Stimulated activated CD8-positive, alpha-beta memory T cell treated with anti-CD3 and anti-CD28 coated beads, Interleukin-12 subunit alpha, Interleukin-12 subunit beta, amount 100 ng/mL, for 24 hours (primary cell): ENCODE data around the gene KRTAP1-4.
"Not testable (repeated sequence)": the region's sequence is repeated elsewhere in the genome, so short reads cannot be mapped to it uniquely, and the experiment has no call there.

ENCODE experiments used
- DNase-seq: peaks from one replicate; pipeline ENCODE4 v3.0.0-alpha.2; 2020; ENCODE audit errors: extremely low read depth

The KRTAP1-4 gene

DNA sequence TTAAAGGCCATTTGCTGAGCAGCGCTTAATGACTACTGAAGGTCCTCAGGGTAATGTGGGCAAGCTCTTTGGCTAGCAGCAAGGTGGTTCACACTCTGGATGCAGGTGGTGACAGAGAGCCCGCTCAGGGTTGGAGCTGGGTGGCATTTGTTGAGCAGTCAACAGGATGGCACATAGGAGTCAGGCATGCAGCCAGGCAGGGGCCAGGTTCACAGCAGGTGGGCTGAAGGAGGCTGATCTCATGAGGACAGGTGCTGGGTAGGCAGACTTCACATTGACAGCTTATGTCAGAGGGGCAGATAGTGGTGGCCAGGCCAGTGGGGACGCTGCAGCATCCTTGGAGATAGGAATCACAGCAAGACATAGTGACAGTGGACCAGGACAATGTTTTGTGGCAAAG, 25.6 kb downstream of the KRTAP1-4 start:
- no peak for DNase-seq

DNA sequence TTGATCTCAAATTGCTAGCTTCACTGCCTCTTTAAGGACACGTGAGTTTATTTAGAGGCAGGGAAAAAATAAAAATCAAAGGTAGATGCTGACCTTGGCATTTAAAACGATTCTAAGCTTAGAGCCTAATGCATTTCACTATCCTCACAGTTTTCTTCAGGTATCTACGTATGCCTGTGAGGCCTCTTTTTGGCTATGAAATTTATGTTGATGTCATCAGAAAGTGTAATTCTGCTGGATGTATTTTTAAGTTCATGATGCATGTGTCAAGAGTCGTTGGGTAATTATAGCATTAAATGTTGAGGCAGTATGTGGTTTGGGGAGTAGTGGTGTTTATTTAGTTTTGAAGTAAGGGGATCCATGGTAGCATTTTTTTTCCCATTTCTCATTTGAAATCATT, 26.1 kb downstream of the KRTAP1-4 start:
- no peak for DNase-seq

DNA sequence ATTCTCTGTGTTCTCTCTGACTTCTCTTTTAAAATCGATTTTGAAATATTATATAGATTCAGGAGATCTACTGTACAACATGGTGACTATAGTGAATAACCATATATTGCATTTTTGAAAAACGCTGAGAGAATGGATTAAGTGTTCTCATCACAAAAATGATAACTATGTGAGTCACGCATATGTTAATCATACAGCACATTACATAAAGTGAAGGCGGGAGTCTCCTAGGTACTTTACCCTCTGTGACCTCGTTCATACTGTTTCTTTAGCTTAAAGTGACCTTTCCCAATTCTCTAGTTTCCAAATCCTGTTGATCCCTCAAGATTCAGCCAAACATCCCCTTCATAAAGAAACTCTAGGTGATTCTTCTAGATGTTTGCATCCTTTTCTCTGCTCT, 27.2 kb downstream of the KRTAP1-4 start:
- DNase-seq, result no peak

DNA sequence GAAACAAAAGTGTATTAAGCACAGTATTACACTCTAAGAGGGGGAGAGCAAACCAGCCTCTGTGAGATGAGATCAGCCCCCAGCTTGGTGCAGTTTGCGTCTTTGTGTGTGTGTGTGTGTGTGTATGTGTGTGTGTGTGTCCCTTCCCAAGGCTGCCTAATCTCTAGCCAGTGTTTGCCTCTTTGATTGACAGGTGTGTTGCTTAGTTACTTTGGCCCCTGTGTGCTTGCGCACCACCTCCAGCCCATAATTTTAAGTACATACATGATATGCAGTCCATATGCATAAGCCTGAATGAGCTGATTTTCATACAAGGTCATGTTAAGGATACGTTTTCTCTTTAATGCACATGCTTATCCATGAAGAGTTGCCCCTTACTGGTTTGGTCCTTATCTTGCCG, 28.2 kb downstream of the KRTAP1-4 start:
- DNase-seq, result no peak

DNA sequence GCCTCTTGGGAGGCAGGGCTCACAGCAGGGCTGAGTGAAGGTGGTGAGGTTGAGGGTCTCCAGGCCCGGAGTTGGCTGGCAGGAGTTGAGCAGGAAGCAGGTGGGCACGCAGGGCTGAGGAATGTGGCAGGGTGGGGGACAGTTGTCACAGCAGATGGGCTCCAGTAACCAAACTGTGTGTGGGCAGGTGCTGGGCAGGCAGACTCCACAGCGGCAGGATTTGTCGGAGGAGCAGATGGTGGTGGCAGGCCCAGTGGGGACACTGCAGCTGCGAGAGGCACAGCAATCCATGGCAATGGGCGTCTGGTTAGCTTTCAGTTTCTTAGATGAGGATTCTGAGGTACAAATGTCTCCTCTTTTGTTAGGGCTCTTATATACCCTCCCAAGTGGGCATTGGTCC, 30.4 kb downstream of the KRTAP1-4 start, which contains the start of gene KRTAP3-2:
TSS of gene KRTAP3-2 (minus strand) at position 344 of the 400 bp plus-strand sequence. CDS start at position 291, 53 bp downstream.
- DNase-seq, result not testable (repeated sequence)

DNA sequence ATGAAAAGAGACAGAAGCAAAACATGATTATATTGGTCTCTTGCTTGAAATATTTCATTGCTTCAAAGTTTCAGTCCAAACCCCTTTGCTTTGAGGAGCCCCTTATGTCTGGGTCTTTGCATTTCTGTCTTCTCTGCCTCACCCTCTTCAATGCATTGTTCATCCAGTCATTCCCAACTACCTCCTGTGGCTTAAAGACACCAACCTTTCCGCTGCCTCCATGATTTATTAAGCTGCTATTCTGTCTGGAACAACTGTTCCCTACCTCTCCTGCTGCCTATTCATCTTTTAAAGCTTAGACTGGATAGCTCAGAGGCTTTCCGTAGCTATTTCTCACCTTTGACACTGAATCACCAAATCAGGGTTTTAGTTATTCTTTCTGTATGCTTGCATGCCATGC, 32.6 kb downstream of the KRTAP1-4 start:
- DNase-seq, result no peak

DNA sequence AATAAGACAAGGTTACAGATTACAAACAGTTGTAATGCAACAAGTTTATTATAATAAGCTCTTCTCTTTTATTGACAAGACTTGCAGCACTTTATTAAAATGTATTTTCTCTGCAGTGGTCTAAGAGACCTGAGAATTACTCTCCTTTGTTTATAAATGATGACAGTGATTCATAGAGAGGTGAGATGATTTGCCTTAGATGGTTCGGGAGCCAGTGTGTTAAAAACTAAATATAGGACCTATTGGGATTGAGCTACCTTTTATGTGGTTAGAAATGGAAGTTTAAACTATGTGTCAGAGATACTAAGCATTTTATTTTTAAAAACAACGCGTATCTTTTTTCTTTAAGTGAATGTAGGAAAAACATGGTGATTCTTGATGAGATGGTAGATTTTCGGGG, 33.2 kb downstream of the KRTAP1-4 start:
- DNase-seq, result no peak

DNA sequence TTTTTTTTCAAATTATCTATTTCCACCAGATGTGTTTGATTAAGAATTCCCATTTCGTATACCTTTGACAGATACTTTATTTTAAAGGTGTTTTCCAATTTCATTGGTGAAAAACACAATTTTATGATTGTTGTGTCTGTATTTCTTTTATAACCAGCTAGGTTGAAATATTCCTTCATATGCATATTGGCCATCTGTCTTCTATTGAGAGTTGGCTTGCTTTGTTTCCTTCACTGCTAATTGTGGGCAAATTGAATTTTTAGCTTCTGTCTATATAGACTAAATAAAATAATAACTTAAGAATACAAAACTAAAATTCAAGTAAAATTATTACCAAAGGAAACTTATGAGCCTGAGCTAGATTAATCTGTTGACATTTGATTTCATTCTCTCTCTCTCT, 34.9 kb downstream of the KRTAP1-4 start:
- DNase-seq, result no peak

DNA sequence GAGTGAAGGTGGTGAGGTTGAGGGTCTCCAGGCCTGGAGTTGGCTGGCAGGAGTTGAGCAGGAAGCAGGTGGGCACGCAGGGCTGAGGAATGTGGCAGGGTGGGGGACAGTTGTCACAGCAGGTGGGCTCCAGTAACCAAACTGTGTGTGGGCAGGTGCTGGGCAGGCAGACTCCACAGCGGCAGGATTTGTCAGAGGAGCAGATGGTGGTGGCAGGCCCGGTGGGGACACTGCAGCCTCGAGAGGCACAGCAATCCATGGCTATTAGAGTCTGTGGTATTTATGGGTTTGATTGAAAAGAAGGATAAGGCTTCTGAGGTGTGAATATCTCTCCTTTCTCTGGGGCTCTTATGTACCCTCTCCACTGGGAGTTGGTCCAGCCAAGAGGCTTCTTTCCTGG, 36.2 kb downstream of the KRTAP1-4 start, which contains the start of gene KRTAP3-3:
TSS of gene KRTAP3-3 (minus strand) at position 326 of the 400 bp plus-strand sequence. CDS start at position 259, 67 bp downstream.
- DNase-seq, result no peak

DNA sequence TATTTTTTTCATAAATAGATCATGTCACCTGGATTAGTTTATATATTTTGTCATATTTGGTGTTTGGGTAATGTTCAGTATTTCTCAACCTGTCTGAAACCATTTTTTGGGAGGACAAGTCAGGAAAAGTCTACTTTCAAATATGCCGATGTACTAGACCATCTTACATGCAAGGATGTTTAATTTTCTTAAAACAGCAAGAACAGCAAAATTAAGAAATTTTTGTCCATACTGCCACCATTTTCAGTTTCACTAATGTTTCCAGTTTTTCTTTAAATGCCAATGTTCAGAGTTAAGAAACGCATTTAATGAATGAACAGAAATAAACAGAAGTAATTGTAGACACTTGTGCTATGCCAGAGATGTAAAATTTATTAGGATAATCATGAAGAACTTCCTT, 36.9 kb downstream of the KRTAP1-4 start:
- no peak for DNase-seq

DNA sequence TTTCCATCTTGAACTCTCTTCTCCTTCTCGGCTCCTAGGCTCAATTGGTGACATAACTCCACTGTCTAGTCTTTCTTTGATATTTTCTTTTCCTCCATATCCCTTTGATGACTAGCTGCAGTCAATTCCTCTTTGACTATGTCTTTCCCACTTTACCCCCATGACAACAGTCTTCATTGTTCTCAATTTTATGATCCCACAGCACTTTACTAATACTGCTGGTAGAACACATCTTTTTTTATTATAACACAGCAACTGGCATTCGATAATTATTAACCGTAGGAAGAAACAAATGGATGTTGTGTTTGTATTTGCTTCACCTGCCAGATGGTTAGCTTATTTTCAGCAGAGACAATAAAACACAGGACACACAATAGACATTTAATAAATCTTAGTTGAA, 37.3 kb downstream of the KRTAP1-4 start:
- no peak for DNase-seq

DNA sequence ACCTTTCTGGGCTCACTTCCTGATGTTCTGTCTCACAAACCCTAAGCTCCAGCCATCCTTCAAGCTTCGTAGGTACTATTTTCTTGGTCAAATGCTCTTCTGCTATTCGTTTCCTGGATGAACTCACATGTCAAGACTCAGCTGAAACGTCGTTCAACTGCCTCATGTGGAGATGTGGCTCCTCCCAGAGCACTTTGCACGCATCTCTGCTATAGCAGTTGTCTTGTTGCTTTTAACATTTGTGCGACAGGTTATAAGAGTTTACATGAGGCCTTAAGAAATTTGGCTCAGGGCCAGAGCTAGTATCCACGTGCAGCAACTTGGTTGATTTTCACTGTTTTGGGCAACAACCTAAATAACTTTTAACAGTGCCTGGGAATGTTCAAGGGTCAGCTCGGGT, 43.1 kb downstream of the KRTAP1-4 start:
- DNase-seq, result no peak

DNA sequence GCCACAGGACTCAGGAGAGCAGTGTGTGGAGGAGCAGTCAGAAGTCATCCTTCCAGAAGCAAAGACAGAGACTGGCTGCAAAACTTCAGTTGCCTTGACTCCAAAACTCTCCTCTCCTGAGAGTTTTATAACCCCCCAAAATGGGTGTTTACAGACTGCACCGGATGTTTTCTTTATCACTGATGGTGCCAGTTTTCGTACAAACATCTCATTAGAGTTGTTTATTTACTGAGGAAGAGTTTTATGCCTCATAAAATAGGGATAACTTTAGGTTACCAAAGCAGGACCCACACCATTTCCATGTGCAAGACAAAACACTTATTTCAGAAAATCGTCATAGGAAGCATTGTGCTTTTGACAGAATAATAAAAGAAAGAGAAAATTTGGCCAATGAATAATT, 45.8 kb downstream of the KRTAP1-4 start, which contains the start of gene KRT40:
TSS of gene KRT40 (minus strand) at position 101 of the 400 bp plus-strand sequence. CDS start at position 48, 53 bp downstream.
- no peak for DNase-seq

DNA sequence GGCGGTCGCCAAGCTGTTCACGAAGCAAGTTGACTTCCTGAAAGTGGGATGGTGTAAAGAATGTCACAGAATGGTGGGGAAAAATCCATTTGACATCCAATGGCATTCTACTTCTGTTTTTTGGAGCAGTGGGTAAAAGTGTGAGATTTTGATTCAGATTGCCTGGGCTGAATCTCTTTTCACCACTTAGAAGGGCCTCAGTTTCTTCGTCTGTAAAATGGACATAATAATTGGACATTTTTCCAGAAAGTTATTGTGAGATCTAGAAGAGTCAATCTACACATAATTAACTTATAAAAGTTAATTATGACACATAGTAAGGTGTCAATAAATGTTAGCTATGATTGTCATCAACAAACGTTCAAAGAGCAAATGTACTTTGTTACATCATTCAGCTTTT, 48.9 kb downstream of the KRTAP1-4 start:
- DNase-seq, result no peak

DNA sequence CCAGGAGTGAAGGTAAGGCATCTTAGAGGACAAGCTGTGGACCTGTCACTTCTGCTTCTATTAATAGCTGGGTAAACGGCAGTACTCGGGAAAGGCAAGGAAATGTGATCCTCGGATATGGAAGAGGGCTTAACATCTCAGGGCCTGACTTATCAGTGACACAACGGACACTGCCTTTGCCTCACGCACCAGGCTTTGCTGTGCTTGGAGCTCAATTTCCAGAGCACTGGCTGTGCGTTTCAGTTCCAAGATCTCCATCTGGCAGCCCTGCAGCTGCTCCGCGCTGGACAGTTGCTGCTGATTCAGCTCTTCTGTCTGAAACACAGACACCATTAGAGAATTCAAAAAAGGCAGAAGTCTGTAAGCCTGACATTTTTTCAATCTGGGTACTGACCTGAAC, 49.4 kb downstream of the KRTAP1-4 start:
- no peak for DNase-seq

DNA sequence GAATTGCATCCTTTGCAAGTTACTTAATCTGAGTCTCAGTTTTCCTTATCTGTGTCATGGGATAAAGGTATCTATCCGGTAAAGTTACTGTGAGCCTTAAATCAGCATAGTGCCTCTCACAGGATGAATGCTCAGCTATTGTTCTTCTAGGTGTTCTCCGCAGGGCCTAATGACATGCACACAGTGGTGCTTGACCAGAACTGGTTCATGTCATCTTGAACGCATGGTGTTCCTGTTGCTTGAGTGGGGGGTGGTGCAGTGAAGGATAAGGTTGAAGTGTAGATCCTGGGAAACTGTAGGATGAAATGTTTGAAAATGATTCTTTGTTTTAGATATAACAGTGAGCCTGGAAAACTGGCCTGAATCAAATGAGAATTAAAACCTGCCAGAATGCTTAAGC, 49.9 kb downstream of the KRTAP1-4 start:
- no peak for DNase-seq
